GM12878 (cell line): ENCODE data around the gene EEF2K. TPM values are rescaled to one million over a fixed set of nuclear protein-coding genes. Genes with fewer than 3 reads are reported as not detected.

Experiments
- ATAC-seq: fragments of 200-7000 bp; cut with Tn5 transposase; 3 replicates; pipeline ENCODE4 v1.9.1; 2020; ENCODE audit warnings: mild to moderate bottlenecking, moderate library complexity
- BruUV-seq: library from RNA; stranded (reverse); fragments of 400-500 nt; replicated peaks from 2 replicates; lab custom pipeline; 2021; lab: Mats Ljungman, UMichigan
- CTCF ChIA-PET: fragments of 300-600 bp; sonication (Branson Sonifier 250); formaldehyde crosslinking; extraction: SDS; loops from one replicate; lab custom pipeline; 2021; ENCODE audit warnings: inconsistent platforms; lab: Yijun Ruan, JAX
- POLR2A ChIA-PET: fragments of 350-600 bp; formaldehyde crosslinking; extraction: SDS; loops from one replicate; lab custom pipeline; 2021; ENCODE audit warnings: inconsistent platforms; lab: Charles Lee
- RAD21 ChIA-PET: fragments of 300-600 bp; sonication (Branson Sonifier 250); formaldehyde crosslinking; loops from one replicate; lab custom pipeline; 2023; ENCODE audit warnings: antibody characterized with exemption; ENCODE audit not compliant: unreplicated experiment; lab: Charles Lee
- SMC1A ChIA-PET: fragments of 300-600 bp; sonication (Branson Sonifier 250); formaldehyde crosslinking; loops from one replicate; lab custom pipeline; 2023; ENCODE audit not compliant: unreplicated experiment, uncharacterized antibody; lab: Charles Lee
- DNase-seq: peaks from one replicate; pipeline ENCODE4 v3.0.0-alpha.2; 2011; ENCODE audit warnings: low read depth, low spot score
- FAIRE-seq: peaks from 3 replicates; lab custom pipeline; 2011; peaks lifted over from hg19 to GRCh38; lab: Jason Lieb, UNC
- H2AFZ ChIP-seq: 2 replicates; pipeline ENCODE4 v1.6.0; 2011; ENCODE audit warnings: low read depth, low read length, control low read depth; ENCODE audit not compliant: control insufficient read depth
- H3K27ac ChIP-seq: 2 replicates; pipeline ENCODE4 v1.5.1; 2011; ENCODE audit warnings: control low read depth; ENCODE audit not compliant: control insufficient read depth, insufficient read depth
- H3K27me3 ChIP-seq, 2 experiments: replicated peaks in 1 of 2; 2 replicates each; pipeline versions ENCODE4 v1.6.0 to v1.6.1; 2011; ENCODE audit warnings: low read length in 1 of 2; ENCODE audit not compliant: control insufficient read depth in 2 of 2, insufficient read depth in 2 of 2
- H3K36me3 ChIP-seq, 2 experiments: 2 replicates each; pipeline ENCODE4 v1.5.1; 2011; ENCODE audit warnings: low read length in 1 of 2; ENCODE audit not compliant: control insufficient read depth in 2 of 2, insufficient read depth in 2 of 2
- H3K4me1 ChIP-seq: 2 replicates; pipeline ENCODE4 v1.6.1; 2011; ENCODE audit warnings: mild to moderate bottlenecking, low read length, moderate library complexity, mixed read lengths; ENCODE audit not compliant: control insufficient read depth, insufficient read depth
- H3K4me2 ChIP-seq: 2 replicates; pipeline ENCODE4 v1.6.0; 2011; ENCODE audit warnings: control low read depth; ENCODE audit not compliant: control insufficient read depth, insufficient read depth
- H3K4me3 ChIP-seq: fragments of 200-600 bp; sonication (generic); 2 replicates; pipeline ENCODE4 v1.5.1; 2016
- H3K79me2 ChIP-seq: 2 replicates; pipeline ENCODE4 v1.6.0; 2011; ENCODE audit warnings: low read length; ENCODE audit not compliant: control insufficient read depth, insufficient read depth
- H3K9ac ChIP-seq: 2 replicates; pipeline ENCODE4 v1.8.0; 2011; ENCODE audit warnings: low read length, control low read depth, mixed read lengths; ENCODE audit not compliant: control insufficient read depth, insufficient read depth
- H3K9me3 ChIP-seq: replicated peaks from 3 replicates; pipeline ENCODE4 v1.5.1; 2011; ENCODE audit warnings: mild to moderate bottlenecking, low read length; ENCODE audit not compliant: control insufficient read depth, insufficient read depth
- H4K20me1 ChIP-seq: 2 replicates; pipeline ENCODE4 v1.6.0; 2011; ENCODE audit not compliant: control insufficient read depth, insufficient read depth
- CREB1 ChIP-seq: IDR thresholded peaks from 2 replicates; pipeline ENCODE4 v1.6.1; 2012; ENCODE audit warnings: low read depth, mild to moderate bottlenecking, inconsistent platforms
- CREM ChIP-seq: IDR thresholded peaks from 2 replicates; pipeline ENCODE4 v1.6.1; 2014; ENCODE audit warnings: antibody characterized with exemption, low read depth
- FOXM1 ChIP-seq: IDR thresholded peaks from 2 replicates; pipeline ENCODE4 v1.6.1; 2012; ENCODE audit warnings: low read depth, mild to moderate bottlenecking, inconsistent platforms, low read length, moderate library complexity
- NBN ChIP-seq: fragments of 450-650 bp; IDR thresholded peaks from 2 replicates; pipeline ENCODE4 v1.6.1; 2016
- POLR2AphosphoS5 ChIP-seq: IDR thresholded peaks from 2 replicates; pipeline ENCODE4 v1.6.1; 2011; ENCODE audit warnings: mild to moderate bottlenecking, low read length, inconsistent platforms
- POU2F2 ChIP-seq: IDR thresholded peaks from 3 replicates; pipeline ENCODE4 v1.6.1; 2011; ENCODE audit warnings: low read depth, mild to moderate bottlenecking, low read length, borderline replicate concordance
- RAD21 ChIP-seq: IDR thresholded peaks from 2 replicates; pipeline ENCODE4 v1.6.1; 2011; ENCODE audit warnings: mild to moderate bottlenecking, low read depth, low read length, moderate library complexity; ENCODE audit not compliant: insufficient read depth
- RELA ChIP-seq: fragments of 450-650 bp; IDR thresholded peaks from 2 replicates; pipeline ENCODE4 v1.8.0; 2014; ENCODE audit warnings: borderline replicate concordance; ENCODE audit not compliant: partially characterized antibody
- SIN3A ChIP-seq: IDR thresholded peaks from 2 replicates; pipeline ENCODE4 v1.6.1; 2012; ENCODE audit warnings: low read depth, low read length, improper control_type of control experiment
- SMC3 ChIP-seq: IDR thresholded peaks from 2 replicates; pipeline ENCODE4 v1.6.1; 2011; ENCODE audit warnings: low read length, improper control_type of control experiment, borderline replicate concordance
- SRF ChIP-seq, 2 experiments: IDR thresholded peaks; 2 replicates each; pipeline ENCODE4 v1.6.1; 2011; ENCODE audit warnings: low read depth in 2 of 2, low read length in 2 of 2, mild to moderate bottlenecking in 1 of 2, moderate library complexity in 1 of 2
- TCF7 ChIP-seq: IDR thresholded peaks from 2 replicates; pipeline ENCODE4 v1.6.1; 2014; ENCODE audit warnings: antibody characterized with exemption, borderline replicate concordance
- YY1 ChIP-seq: IDR thresholded peaks from 2 replicates; pipeline ENCODE4 v1.6.1; 2011; ENCODE audit warnings: low read depth, mild to moderate bottlenecking, low read length
- WGBS: methylation state at CpG from one replicate; pipeline ENCODE4 v1.1.6; 2016; ENCODE audit warnings: low lambda C conversion rate; ENCODE audit not compliant: insufficient replicate concordance, insufficient coverage; ENCODE audit errors: missing lambda C conversion rate; 5-methylcytosine and 5-hydroxymethylcytosine counted together
- in situ Hi-C: fragments of 300-500 bp; cut with MboI; formaldehyde crosslinking; loops from 9 replicates; pipeline ENCODE4 v1.14.3; 2018; ENCODE audit warnings: mixed read lengths
- intact Hi-C: fragments of 100-400 bp; cut with micrococcal nuclease; formaldehyde crosslinking; loops from one replicate; pipeline ENCODE4 v1.14.2; 2022; ENCODE audit not compliant: unreplicated experiment
- polyA plus RNA-seq, 11 experiments: library from polyadenylated mRNA; depleted of rRNA in 4 of 11; unstranded in 6 of 11; stranded (reverse) in 5 of 11; fragments of >200 nt; fragmentation: Nextera tagmentation in 4 of 11; fragmentation: Illumina TruSeq in 1 of 11; extraction: Ambion mirVana in 4 of 11; extraction: Trizol in 1 of 11; gene quantifications; 1 replicate in 1 of 11; 2 replicates in 10 of 11; pipeline versions ENCODE4 v1.2.1 to v1.2.3, GENCODE V29; 2011 to 2016; ENCODE audit warnings: inconsistent platforms in 2 of 11, missing spikeins in 2 of 11, low read depth in 1 of 11
- total RNA-seq, 4 experiments: library from RNA; depleted of rRNA in 3 of 4; stranded (reverse); fragments of >200 nt in 3 of 4; fragmentation: Illumina TruSeq in 1 of 4; extraction: Trizol in 1 of 4; gene quantifications; 2 replicates each; pipeline versions ENCODE4 v1.2.1 to v1.2.3, GENCODE V29; 2013 to 2021
- TF ChIP-seq, protein P1 (sequence below): IDR thresholded peaks from 2 replicates; pipeline ENCODE4 v1.6.1; 2011; ENCODE audit warnings: borderline replicate concordance, low read depth, mild to moderate bottlenecking, moderate library complexity, low read length; ENCODE audit not compliant: insufficient read depth, poor library complexity, severe bottlenecking
- TF ChIP-seq, protein P2 (sequence below): fragments of 450-650 bp; IDR thresholded peaks from 2 replicates; pipeline ENCODE4 v1.6.1; 2017; ENCODE audit warnings: mild to moderate bottlenecking, moderate library complexity
- TF ChIP-seq, protein P3 (sequence below): fragments of 150-350 bp; IDR thresholded peaks from 2 replicates; pipeline ENCODE4 v1.6.1; 2014; ENCODE audit warnings: mild to moderate bottlenecking, low read depth, low read length

The EEF2K gene
- total and polyA plus RNA-seq, 10 of the 15 experiments (the other 5 are each of a cell fraction or from before 2014, with no cell fraction given), result 2.0 to 29.6 (median 12.2) TPM

DNA sequence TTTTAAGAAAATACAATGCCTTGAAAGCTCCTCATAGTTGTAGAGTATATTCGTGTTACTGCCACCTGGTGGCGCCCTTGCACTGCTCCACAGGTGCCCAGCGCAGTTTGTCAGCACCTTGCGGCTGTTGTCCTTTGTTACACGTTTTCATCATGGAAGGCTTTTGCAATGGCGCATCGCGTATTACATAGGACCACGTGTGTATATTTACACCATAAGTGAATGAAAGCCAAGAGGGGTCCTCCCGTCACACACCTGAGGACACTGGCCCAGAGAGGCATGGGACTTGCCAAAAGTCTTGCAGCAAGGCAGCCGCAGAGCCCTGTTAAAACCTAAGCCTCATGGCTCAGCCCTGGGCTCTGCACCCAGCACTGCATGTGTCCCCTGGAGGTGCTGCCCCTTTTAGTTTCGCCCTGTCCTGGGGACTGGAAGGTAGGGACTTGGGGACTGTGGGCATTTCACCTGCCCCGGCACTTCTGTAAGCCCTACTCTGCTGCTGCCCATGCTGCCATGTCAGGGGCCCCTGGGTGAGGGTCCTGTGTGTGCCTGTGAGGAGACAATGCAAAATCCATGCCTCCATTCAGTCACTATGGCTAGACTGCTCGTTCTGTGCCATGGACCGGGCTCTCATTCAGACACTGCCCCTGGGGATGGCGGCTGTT, 115.4 kb downstream of the EEF2K start:
- Histone ChIP-seq H3K79me2 (0 out of 2 replicates have a peak, but pooled peaks cover 2% of the 10 kb centered on the region), H3K4me1 (no peaks in the 10 kb centered on the region), H3K27ac (no peak overlapping the region), H3K4me3 (no peak overlapping the region), H2AFZ (0 out of 2 replicates have a peak overlapping the region, but pooled peaks have one; percentile 7), H3K4me2 (no peak overlapping the region), H3K27me3 (no peaks in the 10 kb centered on the region), H4K20me1 (no peaks in the 10 kb centered on the region), H3K9ac (no peak overlapping the region), H3K9me3 (no peaks in the 10 kb centered on the region), H3K36me3 (peaks cover 13 to 43% of the 10 kb centered on the region in 2 experiments)
- intact Hi-C loops, result loop anchor here (5.0 kb wide), 2 partner anchors 51 to 1164 kb away; partner anchors contain the start of genes CDR2 and LDAF1
- ATAC-seq (peak; percentile 91), DNase-seq (peak; percentile 36), FAIRE-seq (peak; percentile 98)
- 59% methylated on average over 16 of the region's 16 CpGs for WGBS
- in situ Hi-C loops, result loop anchor here (10.0 to 25.0 kb wide), 5 partner anchors 241 to 1167 kb away; partner anchors contain the start of genes DNAH3 and LDAF1
- SMC1A ChIA-PET, result interaction anchor here (0.6 to 1.1 kb wide), 7 partner anchors 17 to 1132 kb away, joined by 3 to 4 read pairs (median 3); no protein-coding TSS in a partner anchor
- RAD21 ChIA-PET, result interaction anchor here (0.7 to 1.0 kb wide), 5 partner anchors 21 to 1165 kb away, joined by 3 to 5 read pairs (median 5); no protein-coding TSS in a partner anchor
- no TSS peak for BruUV-seq
- POLR2A ChIA-PET, result interaction anchor here (0.5 kb wide), 1 partner anchor 801 kb away, joined by 4 read pairs; no protein-coding TSS in a partner anchor
- CTCF ChIA-PET, result interaction anchor here (0.5 to 3.9 kb wide), 12 partner anchors 11 to 1164 kb away, joined by 3 to 20 read pairs (median 4); no protein-coding TSS in a partner anchor
- no peak for TF ChIP-seq RELA
- TF ChIP-seq POLR2AphosphoS5, result no peak
- TF ChIP-seq POU2F2, result peak; percentile 61; the same call in 1 of the 3 replicates
- TF ChIP-seq CREM, result peak; percentile 34; the same call in 1 of the 2 replicates
- TF ChIP-seq, protein P1, sequence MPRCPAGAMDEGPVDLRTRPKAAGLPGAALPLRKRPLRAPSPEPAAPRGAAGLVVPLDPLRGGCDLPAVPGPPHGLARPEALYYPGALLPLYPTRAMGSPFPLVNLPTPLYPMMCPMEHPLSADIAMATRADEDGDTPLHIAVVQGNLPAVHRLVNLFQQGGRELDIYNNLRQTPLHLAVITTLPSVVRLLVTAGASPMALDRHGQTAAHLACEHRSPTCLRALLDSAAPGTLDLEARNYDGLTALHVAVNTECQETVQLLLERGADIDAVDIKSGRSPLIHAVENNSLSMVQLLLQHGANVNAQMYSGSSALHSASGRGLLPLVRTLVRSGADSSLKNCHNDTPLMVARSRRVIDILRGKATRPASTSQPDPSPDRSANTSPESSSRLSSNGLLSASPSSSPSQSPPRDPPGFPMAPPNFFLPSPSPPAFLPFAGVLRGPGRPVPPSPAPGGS, result no peak
- TF ChIP-seq TCF7, result no peak
- TF ChIP-seq, protein P2, sequence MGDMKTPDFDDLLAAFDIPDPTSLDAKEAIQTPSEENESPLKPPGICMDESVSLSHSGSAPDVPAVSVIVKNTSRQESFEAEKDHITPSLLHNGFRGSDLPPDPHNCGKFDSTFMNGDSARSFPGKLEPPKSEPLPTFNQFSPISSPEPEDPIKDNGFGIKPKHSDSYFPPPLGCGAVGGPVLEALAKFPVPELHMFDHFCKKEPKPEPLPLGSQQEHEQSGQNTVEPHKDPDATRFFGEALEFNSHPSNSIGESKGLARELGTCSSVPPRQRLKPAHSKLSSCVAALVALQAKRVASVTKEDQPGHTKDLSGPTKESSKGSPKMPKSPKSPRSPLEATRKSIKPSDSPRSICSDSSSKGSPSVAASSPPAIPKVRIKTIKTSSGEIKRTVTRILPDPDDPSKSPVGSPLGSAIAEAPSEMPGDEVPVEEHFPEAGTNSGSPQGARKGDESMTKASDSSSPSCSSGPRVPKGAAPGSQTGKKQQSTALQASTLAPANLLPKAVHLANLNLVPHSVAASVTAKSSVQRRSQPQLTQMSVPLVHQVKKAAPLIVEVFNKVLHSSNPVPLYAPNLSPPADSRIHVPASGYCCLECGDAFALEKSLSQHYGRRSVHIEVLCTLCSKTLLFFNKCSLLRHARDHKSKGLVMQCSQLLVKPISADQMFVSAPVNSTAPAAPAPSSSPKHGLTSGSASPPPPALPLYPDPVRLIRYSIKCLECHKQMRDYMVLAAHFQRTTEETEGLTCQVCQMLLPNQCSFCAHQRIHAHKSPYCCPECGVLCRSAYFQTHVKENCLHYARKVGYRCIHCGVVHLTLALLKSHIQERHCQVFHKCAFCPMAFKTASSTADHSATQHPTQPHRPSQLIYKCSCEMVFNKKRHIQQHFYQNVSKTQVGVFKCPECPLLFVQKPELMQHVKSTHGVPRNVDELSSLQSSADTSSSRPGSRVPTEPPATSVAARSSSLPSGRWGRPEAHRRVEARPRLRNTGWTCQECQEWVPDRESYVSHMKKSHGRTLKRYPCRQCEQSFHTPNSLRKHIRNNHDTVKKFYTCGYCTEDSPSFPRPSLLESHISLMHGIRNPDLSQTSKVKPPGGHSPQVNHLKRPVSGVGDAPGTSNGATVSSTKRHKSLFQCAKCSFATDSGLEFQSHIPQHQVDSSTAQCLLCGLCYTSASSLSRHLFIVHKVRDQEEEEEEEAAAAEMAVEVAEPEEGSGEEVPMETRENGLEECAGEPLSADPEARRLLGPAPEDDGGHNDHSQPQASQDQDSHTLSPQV, result no peak
- TF ChIP-seq SIN3A, result 0 out of 2 replicates have a peak, but pooled peaks have one; percentile 55
- TF ChIP-seq FOXM1, result no peak
- peak; percentile 88 for TF ChIP-seq SMC3
- no peak for TF ChIP-seq SRF (IDR thresholded peaks at IDR 0.05; ENCODE audit: low read depth in 2 of 2, low read length in 2 of 2)
- peak; percentile 44; the same call in 1 of the 2 replicates for TF ChIP-seq CREB1
- peak; percentile 83 for TF ChIP-seq YY1
- peak; percentile 97 for TF ChIP-seq RAD21
- 0 out of 2 replicates have a peak, but pooled peaks have one; percentile 16 for TF ChIP-seq NBN
- TF ChIP-seq, protein P3, sequence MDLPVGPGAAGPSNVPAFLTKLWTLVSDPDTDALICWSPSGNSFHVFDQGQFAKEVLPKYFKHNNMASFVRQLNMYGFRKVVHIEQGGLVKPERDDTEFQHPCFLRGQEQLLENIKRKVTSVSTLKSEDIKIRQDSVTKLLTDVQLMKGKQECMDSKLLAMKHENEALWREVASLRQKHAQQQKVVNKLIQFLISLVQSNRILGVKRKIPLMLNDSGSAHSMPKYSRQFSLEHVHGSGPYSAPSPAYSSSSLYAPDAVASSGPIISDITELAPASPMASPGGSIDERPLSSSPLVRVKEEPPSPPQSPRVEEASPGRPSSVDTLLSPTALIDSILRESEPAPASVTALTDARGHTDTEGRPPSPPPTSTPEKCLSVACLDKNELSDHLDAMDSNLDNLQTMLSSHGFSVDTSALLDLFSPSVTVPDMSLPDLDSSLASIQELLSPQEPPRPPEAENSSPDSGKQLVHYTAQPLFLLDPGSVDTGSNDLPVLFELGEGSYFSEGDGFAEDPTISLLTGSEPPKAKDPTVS, result no peak
